Measurements from ENCODE around the gene POC1A. TPM values are rescaled to one million over a fixed set of nuclear protein-coding genes. Genes with fewer than 3 reads are reported as not detected.

POC1A gene
- total and polyA plus RNA-seq, 2 experiments from 2014 or later = 19.1 to 26.7 TPM

DNA sequence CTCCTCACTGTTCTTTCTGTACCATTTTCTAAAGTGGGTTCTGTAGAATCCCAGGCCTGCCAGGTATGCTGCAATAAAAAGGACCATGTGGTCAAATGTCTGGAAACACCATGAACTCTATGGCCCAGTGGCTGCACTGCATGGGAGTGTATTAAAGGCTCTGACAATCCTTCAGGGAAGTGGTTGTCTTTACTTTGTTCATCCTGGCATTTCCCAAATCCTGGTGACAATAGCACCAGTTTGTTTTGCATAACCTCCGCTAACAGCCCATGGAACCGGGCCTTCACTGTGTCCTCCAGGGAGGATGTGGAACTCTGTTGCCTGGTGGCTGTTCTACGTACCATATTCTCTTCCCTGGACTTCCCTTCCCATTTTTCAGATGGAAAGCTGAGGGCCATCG is 86.7 kb downstream of the POC1A start:
- Histone ChIP-seq H3K36me3 (ENCODE audit: insufficient read depth) (no peaks in the 10 kb centered on the region), H3K27me3 (ENCODE audit: insufficient read depth) (no peaks in the 10 kb centered on the region), H3K27ac (ENCODE audit: low read depth) (no peak overlapping the region), H3K79me2 (replicated peaks; ENCODE audit: insufficient read depth) (no peaks in the 10 kb centered on the region), H2AFZ (no peak overlapping the region), H3K4me3 (no peak overlapping the region), H3K4me1 (ENCODE audit: insufficient read depth) (no peaks in the 10 kb centered on the region), H4K20me1 (replicated peaks; ENCODE audit: insufficient read depth) (no peaks in the 10 kb centered on the region), H3F3A (replicated peaks; ENCODE audit: low read depth) (no peaks in the 10 kb centered on the region), H3K9me2 (ENCODE audit: insufficient read depth) (no peaks in the 10 kb centered on the region), H3K4me2 (no peak overlapping the region)
- Mint-ChIP-seq H3K4me3 (no peak overlapping the region), H3K36me3 (ENCODE audit: low read depth) (no peaks in the 10 kb centered on the region), H3K9me3 (no peaks in the 10 kb centered on the region), H3K27me3 (ENCODE audit: insufficient read depth, low read depth, poor library complexity) (peaks cover 15% of the 10 kb centered on the region), H3K4me1 (no peaks in the 10 kb centered on the region), H3K27ac (no peak overlapping the region)
- DNase-seq (ENCODE audit: low spot score) (no peak), ATAC-seq (no peak)
- no peak for TF ChIP-seq ZNF331 (CRISPR knock-in tag; IDR thresholded peaks at IDR 0.05; ENCODE audit: low read depth)
- TF ChIP-seq, protein P1, sequence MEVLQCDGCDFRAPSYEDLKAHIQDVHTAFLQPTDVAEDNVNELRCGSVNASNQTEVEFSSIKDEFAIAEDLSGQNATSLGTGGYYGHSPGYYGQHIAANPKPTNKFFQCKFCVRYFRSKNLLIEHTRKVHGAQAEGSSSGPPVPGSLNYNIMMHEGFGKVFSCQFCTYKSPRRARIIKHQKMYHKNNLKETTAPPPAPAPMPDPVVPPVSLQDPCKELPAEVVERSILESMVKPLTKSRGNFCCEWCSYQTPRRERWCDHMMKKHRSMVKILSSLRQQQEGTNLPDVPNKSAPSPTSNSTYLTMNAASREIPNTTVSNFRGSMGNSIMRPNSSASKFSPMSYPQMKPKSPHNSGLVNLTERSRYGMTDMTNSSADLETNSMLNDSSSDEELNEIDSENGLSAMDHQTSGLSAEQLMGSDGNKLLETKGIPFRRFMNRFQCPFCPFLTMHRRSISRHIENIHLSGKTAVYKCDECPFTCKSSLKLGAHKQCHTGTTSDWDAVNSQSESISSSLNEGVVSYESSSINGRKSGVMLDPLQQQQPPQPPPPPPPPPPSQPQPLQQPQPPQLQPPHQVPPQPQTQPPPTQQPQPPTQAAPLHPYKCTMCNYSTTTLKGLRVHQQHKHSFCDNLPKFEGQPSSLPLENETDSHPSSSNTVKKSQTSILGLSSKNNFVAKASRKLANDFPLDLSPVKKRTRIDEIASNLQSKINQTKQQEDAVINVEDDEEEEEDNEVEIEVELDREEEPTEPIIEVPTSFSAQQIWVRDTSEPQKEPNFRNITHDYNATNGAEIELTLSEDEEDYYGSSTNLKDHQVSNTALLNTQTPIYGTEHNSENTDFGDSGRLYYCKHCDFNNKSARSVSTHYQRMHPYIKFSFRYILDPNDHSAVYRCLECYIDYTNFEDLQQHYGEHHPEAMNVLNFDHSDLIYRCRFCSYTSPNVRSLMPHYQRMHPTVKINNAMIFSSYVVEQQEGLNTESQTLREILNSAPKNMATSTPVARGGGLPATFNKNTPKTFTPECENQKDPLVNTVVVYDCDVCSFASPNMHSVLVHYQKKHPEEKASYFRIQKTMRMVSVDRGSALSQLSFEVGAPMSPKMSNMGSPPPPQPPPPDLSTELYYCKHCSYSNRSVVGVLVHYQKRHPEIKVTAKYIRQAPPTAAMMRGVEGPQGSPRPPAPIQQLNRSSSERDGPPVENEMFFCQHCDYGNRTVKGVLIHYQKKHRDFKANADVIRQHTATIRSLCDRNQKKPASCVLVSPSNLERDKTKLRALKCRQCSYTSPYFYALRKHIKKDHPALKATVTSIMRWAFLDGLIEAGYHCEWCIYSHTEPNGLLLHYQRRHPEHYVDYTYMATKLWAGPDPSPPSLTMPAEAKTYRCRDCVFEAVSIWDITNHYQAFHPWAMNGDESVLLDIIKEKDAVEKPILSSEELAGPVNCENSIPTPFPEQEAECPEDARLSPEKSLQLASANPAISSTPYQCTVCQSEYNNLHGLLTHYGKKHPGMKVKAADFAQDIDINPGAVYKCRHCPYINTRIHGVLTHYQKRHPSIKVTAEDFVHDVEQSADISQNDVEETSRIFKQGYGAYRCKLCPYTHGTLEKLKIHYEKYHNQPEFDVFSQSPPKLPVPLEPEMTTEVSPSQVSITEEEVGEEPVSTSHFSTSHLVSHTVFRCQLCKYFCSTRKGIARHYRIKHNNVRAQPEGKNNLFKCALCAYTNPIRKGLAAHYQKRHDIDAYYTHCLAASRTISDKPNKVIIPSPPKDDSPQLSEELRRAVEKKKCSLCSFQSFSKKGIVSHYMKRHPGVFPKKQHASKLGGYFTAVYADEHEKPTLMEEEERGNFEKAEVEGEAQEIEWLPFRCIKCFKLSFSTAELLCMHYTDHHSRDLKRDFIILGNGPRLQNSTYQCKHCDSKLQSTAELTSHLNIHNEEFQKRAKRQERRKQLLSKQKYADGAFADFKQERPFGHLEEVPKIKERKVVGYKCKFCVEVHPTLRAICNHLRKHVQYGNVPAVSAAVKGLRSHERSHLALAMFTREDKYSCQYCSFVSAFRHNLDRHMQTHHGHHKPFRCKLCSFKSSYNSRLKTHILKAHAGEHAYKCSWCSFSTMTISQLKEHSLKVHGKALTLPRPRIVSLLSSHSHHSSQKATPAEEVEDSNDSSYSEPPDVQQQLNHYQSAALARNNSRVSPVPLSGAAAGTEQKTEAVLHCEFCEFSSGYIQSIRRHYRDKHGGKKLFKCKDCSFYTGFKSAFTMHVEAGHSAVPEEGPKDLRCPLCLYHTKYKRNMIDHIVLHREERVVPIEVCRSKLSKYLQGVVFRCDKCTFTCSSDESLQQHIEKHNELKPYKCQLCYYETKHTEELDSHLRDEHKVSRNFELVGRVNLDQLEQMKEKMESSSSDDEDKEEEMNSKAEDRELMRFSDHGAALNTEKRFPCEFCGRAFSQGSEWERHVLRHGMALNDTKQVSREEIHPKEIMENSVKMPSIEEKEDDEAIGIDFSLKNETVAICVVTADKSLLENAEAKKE (CRISPR knock-in tag; IDR thresholded peaks at IDR 0.05) = no peak

- no peak overlapping the region for H2AFZ ChIP-seq
- H3F3A ChIP-seq (replicated peaks; ENCODE audit: low read depth) = no peaks in the 10 kb centered on the region
- H3K36me3 ChIP-seq (ENCODE audit: insufficient read depth) = no peaks in the 10 kb centered on the region
- Mint-ChIP-seq H3K27ac (no peak overlapping the region; the same call in 1 of the 2 replicates), H3K4me3 (no peak overlapping the region), H3K4me1 (no peaks in the 10 kb centered on the region), H3K36me3 (ENCODE audit: low read depth) (no peaks in the 10 kb centered on the region), H3K27me3 (ENCODE audit: insufficient read depth, low read depth, poor library complexity) (peaks cover 17% of the 10 kb centered on the region), H3K9me3 (no peaks in the 10 kb centered on the region)
- no peaks in the 10 kb centered on the region for H3K79me2 ChIP-seq (replicated peaks; ENCODE audit: insufficient read depth)
- H3K27me3 ChIP-seq (ENCODE audit: insufficient read depth) = no peaks in the 10 kb centered on the region
- H3K27ac ChIP-seq (ENCODE audit: low read depth) = no peak overlapping the region
- no peak for ATAC-seq
- no peak overlapping the region for H3K4me2 ChIP-seq
- H3K9me2 ChIP-seq (ENCODE audit: insufficient read depth) = no peaks in the 10 kb centered on the region
- no peak overlapping the region for H3K4me3 ChIP-seq
- H3K4me1 ChIP-seq (ENCODE audit: insufficient read depth) = no peaks in the 10 kb centered on the region
- H4K20me1 ChIP-seq (replicated peaks; ENCODE audit: insufficient read depth) = no peaks in the 10 kb centered on the region
- DNase-seq (ENCODE audit: low spot score) = no peak
- no peak for TF ChIP-seq EZH2phosphoT487 (IDR thresholded peaks at IDR 0.05; ENCODE audit: unreplicated experiment)
- TF ChIP-seq, protein P1 (CRISPR knock-in tag; IDR thresholded peaks at IDR 0.05) = no peak
- TF ChIP-seq, protein P2, sequence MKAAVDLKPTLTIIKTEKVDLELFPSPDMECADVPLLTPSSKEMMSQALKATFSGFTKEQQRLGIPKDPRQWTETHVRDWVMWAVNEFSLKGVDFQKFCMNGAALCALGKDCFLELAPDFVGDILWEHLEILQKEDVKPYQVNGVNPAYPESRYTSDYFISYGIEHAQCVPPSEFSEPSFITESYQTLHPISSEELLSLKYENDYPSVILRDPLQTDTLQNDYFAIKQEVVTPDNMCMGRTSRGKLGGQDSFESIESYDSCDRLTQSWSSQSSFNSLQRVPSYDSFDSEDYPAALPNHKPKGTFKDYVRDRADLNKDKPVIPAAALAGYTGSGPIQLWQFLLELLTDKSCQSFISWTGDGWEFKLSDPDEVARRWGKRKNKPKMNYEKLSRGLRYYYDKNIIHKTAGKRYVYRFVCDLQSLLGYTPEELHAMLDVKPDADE (IDR thresholded peaks at IDR 0.05) = no peak
- no peak for TF ChIP-seq CREB1 (CRISPR knock-in tag; IDR thresholded peaks at IDR 0.05; ENCODE audit: low read depth)
These were observed 87.2 kb downstream of the POC1A start for GRCh38 chr3:52067046-52067445.

Data from GM23338 (cell line).